CD14-positive monocyte (primary cell): ENCODE data around the gene OGG1. TPM values are rescaled to one million over a fixed set of nuclear protein-coding genes. Genes with fewer than 3 reads are reported as not detected.

Experiments
- DNase-seq, 3 donors: peaks; one replicate each; pipeline ENCODE4 v3.0.0-alpha.2; 2011 to 2022
- H2AFZ ChIP-seq: 2 replicates; pipeline ENCODE4 v1.6.0; 2012; ENCODE audit warnings: mild to moderate bottlenecking, low read depth, low read length, inconsistent platforms; ENCODE audit not compliant: insufficient read depth, poor library complexity, severe bottlenecking
- H3K27ac ChIP-seq, 2 donors: 1 replicate in 1 of 2; 2 replicates in 1 of 2; pipeline ENCODE4 v1.5.1; 2012 to 2013; ENCODE audit warnings: low read length in 2 of 2, control low read depth in 1 of 2, inconsistent platforms in 1 of 2, low read depth in 1 of 2, mild to moderate bottlenecking in 1 of 2
- H3K27me3 ChIP-seq, 2 donors: one replicate each; pipeline versions ENCODE4 v1.6.0 to v1.6.1; 2011 to 2013; ENCODE audit warnings: low read length in 2 of 2; ENCODE audit not compliant: control insufficient read depth in 2 of 2, insufficient read depth in 2 of 2
- H3K36me3 ChIP-seq, 2 donors: replicated peaks in 1 of 2; 1 replicate in 1 of 2; 2 replicates in 1 of 2; pipeline versions ENCODE4 v1.5.1 to v1.6.1; 2012 to 2013; ENCODE audit warnings: low read length in 2 of 2, control low read depth in 1 of 2, inconsistent platforms in 1 of 2, mild to moderate bottlenecking in 1 of 2; ENCODE audit not compliant: insufficient read depth in 2 of 2, control insufficient read depth in 1 of 2
- H3K4me1 ChIP-seq, 2 donors: 1 replicate in 1 of 2; 2 replicates in 1 of 2; pipeline versions ENCODE4 v1.5.1 to v1.6.1; 2012 to 2013; ENCODE audit warnings: low read length in 2 of 2, control low read depth in 1 of 2, inconsistent platforms in 1 of 2, mild to moderate bottlenecking in 1 of 2, moderate library complexity in 1 of 2; ENCODE audit not compliant: insufficient read depth in 2 of 2, control insufficient read depth in 1 of 2
- H3K4me2 ChIP-seq: replicated peaks from 2 replicates; pipeline ENCODE3; 2012; ENCODE audit warnings: low read length, moderate library complexity, mild to moderate bottlenecking; ENCODE audit not compliant: poor library complexity, severe bottlenecking; ENCODE audit errors: extremely low read depth
- H3K4me3 ChIP-seq, 3 experiments: fragments of 200-600 bp in 1 of 3; sonication (generic) in 1 of 3; replicated peaks in 1 of 3; 1 replicate in 2 of 3; 2 replicates in 1 of 3; pipeline ENCODE4 v1.5.1; 2011 to 2013; ENCODE audit warnings: low read length in 3 of 3, mild to moderate bottlenecking in 3 of 3, control low read depth in 2 of 3, low read depth in 2 of 3, inconsistent platforms in 1 of 3, moderate library complexity in 1 of 3
- H3K79me2 ChIP-seq: 2 replicates; pipeline ENCODE4 v1.6.0; 2012; ENCODE audit warnings: mild to moderate bottlenecking, control low read depth, inconsistent platforms, low read length, moderate library complexity; ENCODE audit not compliant: insufficient read depth
- H3K9ac ChIP-seq: 2 replicates; pipeline ENCODE4 v1.6.0; 2017; ENCODE audit warnings: low read length, mild to moderate bottlenecking; ENCODE audit not compliant: insufficient read depth, poor library complexity, severe bottlenecking
- H3K9me3 ChIP-seq, 2 donors: replicated peaks in 1 of 2; 1 replicate in 1 of 2; 2 replicates in 1 of 2; pipeline versions ENCODE4 v1.5.1 to v1.6.1; 2012 to 2013; ENCODE audit warnings: low read length in 2 of 2, control low read depth in 1 of 2; ENCODE audit not compliant: control insufficient read depth in 1 of 2, insufficient read depth in 1 of 2
- H4K20me1 ChIP-seq: 2 replicates; pipeline ENCODE4 v1.6.0; 2012; ENCODE audit warnings: mild to moderate bottlenecking, low read length, control low read depth, moderate library complexity; ENCODE audit not compliant: insufficient read depth
- H3K27ac Mint-ChIP-seq, 7 donors: one replicate each; pipeline ENCODE4 v1.8.0; 2020; ENCODE audit warnings: mild to moderate bottlenecking in 7 of 7, mixed read lengths in 7 of 7, moderate library complexity in 6 of 7, inconsistent platforms in 2 of 7
- H3K27me3 Mint-ChIP-seq, 3 donors: one replicate each; pipeline ENCODE4 v1.8.0; 2021 to 2022; ENCODE audit warnings: low read depth in 3 of 3, mild to moderate bottlenecking in 3 of 3, mixed read lengths in 3 of 3, moderate library complexity in 3 of 3, inconsistent platforms in 1 of 3
- H3K36me3 Mint-ChIP-seq, 2 donors: one replicate each; pipeline ENCODE4 v1.8.0; 2020; ENCODE audit warnings: mixed read lengths in 2 of 2, inconsistent platforms in 1 of 2, mild to moderate bottlenecking in 1 of 2
- H3K4me1 Mint-ChIP-seq: one replicate; pipeline ENCODE4 v1.8.0; 2020; ENCODE audit warnings: mild to moderate bottlenecking, mixed read lengths
- H3K4me3 Mint-ChIP-seq, 2 donors: one replicate each; pipeline ENCODE4 v1.8.0; 2020; ENCODE audit warnings: mild to moderate bottlenecking in 2 of 2, mixed read lengths in 2 of 2, moderate library complexity in 1 of 2
- H3K9me3 Mint-ChIP-seq, 7 donors: one replicate each; pipeline ENCODE4 v1.8.0; 2020 to 2022; ENCODE audit warnings: mixed read lengths in 7 of 7, mild to moderate bottlenecking in 6 of 7, moderate library complexity in 6 of 7, inconsistent platforms in 2 of 7
- WGBS: methylation state at CpG from one replicate; pipeline ENCODE4 v1.1.5; 2013; ENCODE audit warnings: missing lambda C conversion rate; ENCODE audit not compliant: insufficient coverage; 5-methylcytosine and 5-hydroxymethylcytosine counted together
- intact Hi-C, 2 donors: fragments of 100-400 bp; cut with micrococcal nuclease; formaldehyde crosslinking; loops; one replicate each; pipeline versions ENCODE4 v1.15.0 to v1.15.1; 2023
- polyA plus RNA-seq, 3 donors: library from polyadenylated mRNA; depleted of rRNA in 1 of 3; unstranded in 2 of 3; stranded (reverse) in 1 of 3; fragments of 300-500 nt in 2 of 3; fragments of >200 nt in 1 of 3; fragmentation: Illumina TruSeq in 2 of 3; gene quantifications; 1 replicate in 2 of 3; 2 replicates in 1 of 3; pipeline ENCODE4 v1.2.3, GENCODE V29; 2012 to 2021
- TF ChIP-seq, protein P1 (sequence below): fragments of 200-600 bp; IDR thresholded peaks from one replicate; pipeline ENCODE4 v1.8.0; 2022; ENCODE audit warnings: antibody characterized with exemption, mild to moderate bottlenecking

Gene OGG1
- polyA plus RNA-seq, 3 donors, result 17.4 to 21.9 (median 20.5) TPM

DNA sequence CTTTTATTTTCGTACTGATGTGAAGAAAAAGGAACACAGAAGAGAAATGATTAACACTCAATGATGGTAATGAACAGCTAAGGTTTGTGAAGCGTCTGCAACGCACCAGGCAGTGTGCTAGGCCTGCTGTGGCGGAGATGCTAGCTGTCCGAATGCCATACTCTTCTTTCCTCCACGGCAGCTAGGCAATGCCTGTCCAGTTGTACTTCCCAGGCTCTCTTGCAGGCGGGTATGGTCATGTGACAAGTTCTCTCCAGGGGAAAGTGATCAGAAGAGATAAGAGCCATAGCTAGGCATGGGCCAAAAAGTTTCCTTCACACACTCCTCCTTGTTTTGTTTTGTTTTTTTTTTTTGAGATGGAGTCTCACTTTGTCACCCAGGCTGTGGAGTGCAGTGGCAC lies 35.9 kb downstream of the OGG1 start:
- Histone ChIP-seq H3K27ac (no peak overlapping the region), H2AFZ (no peak overlapping the region), H3K4me1 (peaks cover 23 to 24% of the 10 kb centered on the region in 2 donors), H3K9me3 (no peaks in the 10 kb centered on the region), H4K20me1 (no peaks in the 10 kb centered on the region), H3K4me3 (no peak overlapping the region), H3K36me3 (peaks cover 50 to 71% of the 10 kb centered on the region in 2 donors), H3K4me2 (no peak overlapping the region), H3K79me2 (peaks cover 21% of the 10 kb centered on the region), H3K27me3 (no peaks in the 10 kb centered on the region), H3K9ac (no peak overlapping the region)
- H3K36me3 Mint-ChIP-seq, result peaks cover 60 to 85% of the 10 kb centered on the region in 2 donors
- H3K9me3 Mint-ChIP-seq, result peaks cover 0 to 4% (median 0%) of the 10 kb centered on the region in 7 donors
- peaks cover 32% of the 10 kb centered on the region for H3K4me1 Mint-ChIP-seq
- TF ChIP-seq, protein P1, sequence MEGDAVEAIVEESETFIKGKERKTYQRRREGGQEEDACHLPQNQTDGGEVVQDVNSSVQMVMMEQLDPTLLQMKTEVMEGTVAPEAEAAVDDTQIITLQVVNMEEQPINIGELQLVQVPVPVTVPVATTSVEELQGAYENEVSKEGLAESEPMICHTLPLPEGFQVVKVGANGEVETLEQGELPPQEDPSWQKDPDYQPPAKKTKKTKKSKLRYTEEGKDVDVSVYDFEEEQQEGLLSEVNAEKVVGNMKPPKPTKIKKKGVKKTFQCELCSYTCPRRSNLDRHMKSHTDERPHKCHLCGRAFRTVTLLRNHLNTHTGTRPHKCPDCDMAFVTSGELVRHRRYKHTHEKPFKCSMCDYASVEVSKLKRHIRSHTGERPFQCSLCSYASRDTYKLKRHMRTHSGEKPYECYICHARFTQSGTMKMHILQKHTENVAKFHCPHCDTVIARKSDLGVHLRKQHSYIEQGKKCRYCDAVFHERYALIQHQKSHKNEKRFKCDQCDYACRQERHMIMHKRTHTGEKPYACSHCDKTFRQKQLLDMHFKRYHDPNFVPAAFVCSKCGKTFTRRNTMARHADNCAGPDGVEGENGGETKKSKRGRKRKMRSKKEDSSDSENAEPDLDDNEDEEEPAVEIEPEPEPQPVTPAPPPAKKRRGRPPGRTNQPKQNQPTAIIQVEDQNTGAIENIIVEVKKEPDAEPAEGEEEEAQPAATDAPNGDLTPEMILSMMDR, result no peak
- intact Hi-C loops, result no loop called here
- no peaks in the 10 kb centered on the region for H3K27me3 Mint-ChIP-seq
- WGBS, result 96% methylated on average over 5 of the region's 7 CpGs
- H3K4me3 Mint-ChIP-seq, result no peak overlapping the region
- H3K27ac Mint-ChIP-seq, result no peak overlapping the region
- no peak for DNase-seq

DNA sequence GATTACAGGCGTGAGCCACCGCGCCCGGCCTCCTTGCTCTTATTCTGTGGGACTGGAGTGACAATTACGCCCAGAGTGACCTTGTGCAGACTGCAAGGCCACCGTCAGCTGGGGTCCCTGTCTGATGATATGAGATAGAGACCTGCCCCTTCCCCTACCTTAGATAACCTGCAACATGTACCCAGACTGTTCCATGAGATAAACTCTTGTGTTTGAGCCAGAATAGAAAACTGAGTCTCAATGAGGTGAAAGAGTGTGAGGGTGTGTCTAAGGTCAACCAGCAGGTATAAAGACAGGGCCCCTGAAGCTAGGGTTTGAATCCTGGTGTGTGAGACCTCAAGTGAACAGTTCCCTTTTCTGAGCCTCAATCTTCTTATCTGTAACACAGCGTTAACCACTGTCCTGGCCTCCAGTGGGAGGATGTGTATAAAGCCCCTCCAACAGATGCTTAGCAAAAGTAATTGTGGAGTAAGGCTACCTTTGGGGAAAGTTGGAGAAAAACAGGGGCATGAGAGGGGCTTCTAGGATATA lies 36.5 kb downstream of the OGG1 start:
- H3K27me3 Mint-ChIP-seq, result no peaks in the 10 kb centered on the region
- Histone ChIP-seq H3K27me3 (no peaks in the 10 kb centered on the region), H3K79me2 (peaks cover 23% of the 10 kb centered on the region), H3K9ac (no peak overlapping the region), H3K4me2 (no peak overlapping the region), H3K4me3 (no peak overlapping the region), H4K20me1 (no peaks in the 10 kb centered on the region), H2AFZ (no peak overlapping the region), H3K9me3 (no peaks in the 10 kb centered on the region), H3K4me1 (peaks cover 22 to 24% of the 10 kb centered on the region in 2 donors), H3K36me3 (peaks cover 50 to 76% of the 10 kb centered on the region in 2 donors), H3K27ac (no peak overlapping the region)
- H3K27ac Mint-ChIP-seq, result peak overlapping the region in 2 of 7 donors; percentile 32 to 36
- H3K4me3 Mint-ChIP-seq, result no peak overlapping the region
- TF ChIP-seq, protein P1, result no peak
- DNase-seq, result no peak
- no CpG with 5 or more reads among the region's 7 CpGs for WGBS
- intact Hi-C loops, result no loop called here
- peaks cover 60 to 82% of the 10 kb centered on the region in 2 donors for H3K36me3 Mint-ChIP-seq
- peaks cover 0 to 4% (median 0%) of the 10 kb centered on the region in 7 donors for H3K9me3 Mint-ChIP-seq
- peaks cover 31% of the 10 kb centered on the region for H3K4me1 Mint-ChIP-seq
